GM12874 (cell line): ENCODE results near the gene COL9A2.

ENCODE experiments used
- CTCF ChIP-seq: IDR thresholded peaks from 2 replicates; pipeline ENCODE4 v1.5.1; 2011; ENCODE audit warnings: low read depth, mild to moderate bottlenecking, control low read depth, low read length, moderate library complexity; ENCODE audit not compliant: insufficient read depth

Gene COL9A2

GRCh38 chr1:40305871-40306270 lies 11.2 kb downstream of the COL9A2 start:
- no peak for TF ChIP-seq CTCF

- TF ChIP-seq CTCF: no peak
Observed at GRCh38 chr1:40305451-40305850, 11.6 kb downstream of the COL9A2 start.

GRCh38 chr1:40303790-40304189 lies 13.3 kb downstream of the COL9A2 start:
- no peak for TF ChIP-seq CTCF

- no peak for TF ChIP-seq CTCF
Observed at GRCh38 chr1:40303051-40303771, 13.9 kb downstream of the COL9A2 start.

GRCh38 chr1:40302475-40302874 lies 14.6 kb downstream of the COL9A2 start:
- TF ChIP-seq CTCF: no peak

- TF ChIP-seq CTCF: no peak
Observed at GRCh38 chr1:40301541-40302299, 15.4 kb downstream of the COL9A2 start.

- no peak for TF ChIP-seq CTCF
Observed at GRCh38 chr1:40301066-40301465, 16.0 kb downstream of the COL9A2 start.
